Activated T-helper 1 cell treated with anti-CD3 and anti-CD28 coated beads, Interleukin-12 subunit alpha, Interleukin-12 subunit beta, Interleukin-2, Interleukin-4 antibody, amounts not matched to agents 30 ng/mL and 10 ng/mL and 1 ng/mL, durations not matched to agents 14 hours and 24 hours and 36 hours (primary cell): ENCODE data around the gene NEK10. TPM values are rescaled to one million over a fixed set of nuclear protein-coding genes. Genes with fewer than 3 reads are reported as not detected.
A peak's percentile ranks its signal among the peaks of the same experiment; 100 is the strongest.
"Not testable (repeated sequence)": the region's sequence is repeated elsewhere in the genome, so short reads cannot be mapped to it uniquely, and the experiment has no call there.

Experiments used
- DNase-seq: peaks from one replicate; pipeline ENCODE4 v3.0.0; 2021; ENCODE audit warnings: low spot score
- H3K27ac Mint-ChIP-seq: one replicate; pipeline ENCODE4 v1.8.0; 2021; ENCODE audit warnings: mild to moderate bottlenecking, mixed read lengths
- H3K27me3 Mint-ChIP-seq: one replicate; pipeline ENCODE4 v1.8.0; 2022; ENCODE audit warnings: mild to moderate bottlenecking, moderate library complexity, mixed read lengths; ENCODE audit not compliant: insufficient read depth
- H3K36me3 Mint-ChIP-seq: one replicate; pipeline ENCODE4 v1.8.0; 2021; ENCODE audit warnings: low read depth, mixed read lengths
- H3K4me1 Mint-ChIP-seq: one replicate; pipeline ENCODE4 v1.8.0; 2021; ENCODE audit warnings: low read depth, mixed read lengths
- H3K4me3 Mint-ChIP-seq: one replicate; pipeline ENCODE4 v1.8.0; 2021; ENCODE audit warnings: mild to moderate bottlenecking, moderate library complexity, mixed read lengths
- H3K9me3 Mint-ChIP-seq: one replicate; pipeline ENCODE4 v1.8.0; 2021; ENCODE audit warnings: mixed read lengths
- intact Hi-C: fragments of 100-400 bp; cut with micrococcal nuclease; formaldehyde crosslinking; loops from one replicate; pipeline ENCODE4 v1.15.1; 2024
- total RNA-seq: library from RNA; stranded (reverse); gene quantifications from 2 replicates; pipeline ENCODE4 v1.2.3, GENCODE V29; 2022

Gene NEK10
- 0.54 and 0.57 TPM in 2 replicates for total RNA-seq

- peaks cover 4% of the 10 kb centered on the region for H3K27me3 Mint-ChIP-seq
- intact Hi-C loops, result loop anchor here (1.0 to 2.0 kb wide), 6 partner anchors 11 to 980 kb away; partner anchors contain the start of genes CMC1 and SLC4A7
- peak within 1 kb of the TSS; percentile 89 for H3K4me3 Mint-ChIP-seq
- H3K36me3 Mint-ChIP-seq, result peaks cover 1% of the 10 kb centered on the region
- no peaks in the 10 kb centered on the region for H3K9me3 Mint-ChIP-seq
- peak; percentile 88 for DNase-seq
- H3K27ac Mint-ChIP-seq, result peak within 1 kb of the TSS; percentile 52
- peaks cover 16% of the 10 kb centered on the region for H3K4me1 Mint-ChIP-seq
Measured at GRCh38 chr3:27368831-27369607, at the start of gene NEK10. Gene NEK10, minus strand, starts transcription at chr3:27369383. Its CDS starts 16,501 bp downstream, at chr3:27352882.

- Mint-ChIP-seq H3K27me3 (no peaks in the 10 kb centered on the region), H3K27ac (no peak overlapping the region), H3K9me3 (no peaks in the 10 kb centered on the region), H3K36me3 (peaks cover 27% of the 10 kb centered on the region), H3K4me3 (no peak overlapping the region), H3K4me1 (no peaks in the 10 kb centered on the region)
- no peak for DNase-seq
- intact Hi-C loops, result no loop called here
Measured at GRCh38 chr3:27415202-27415601, 46.0 kb upstream of the NEK10 start.

GRCh38 chr3:27392950-27393679, 23.9 kb upstream of the NEK10 start:
- H3K4me1 Mint-ChIP-seq, result peaks cover 10% of the 10 kb centered on the region
- H3K9me3 Mint-ChIP-seq, result no peaks in the 10 kb centered on the region
- intact Hi-C loops, result no loop called here
- H3K36me3 Mint-ChIP-seq, result peaks cover 30% of the 10 kb centered on the region
- no peaks in the 10 kb centered on the region for H3K27me3 Mint-ChIP-seq
- no peak overlapping the region for H3K4me3 Mint-ChIP-seq
- no peak for DNase-seq
- H3K27ac Mint-ChIP-seq, result no peak overlapping the region

GRCh38 chr3:27392414-27392813, 23.2 kb upstream of the NEK10 start:
- intact Hi-C loops, H3K27me3 Mint-ChIP-seq, DNase-seq, H3K27ac Mint-ChIP-seq, H3K9me3 Mint-ChIP-seq, H3K4me1 Mint-ChIP-seq, H3K4me3 Mint-ChIP-seq: not testable (repeated sequence)
- peaks cover 29% of the 10 kb centered on the region for H3K36me3 Mint-ChIP-seq

- intact Hi-C loops, result no loop called here
- Mint-ChIP-seq H3K27ac (no peak overlapping the region), H3K36me3 (peaks cover 26% of the 10 kb centered on the region), H3K4me3 (no peak overlapping the region), H3K9me3 (no peaks in the 10 kb centered on the region), H3K4me1 (peaks cover 10% of the 10 kb centered on the region), H3K27me3 (no peaks in the 10 kb centered on the region)
- DNase-seq, result no peak
Measured at GRCh38 chr3:27391796-27392195, 22.6 kb upstream of the NEK10 start.

GRCh38 chr3:27387625-27388024, 18.4 kb upstream of the NEK10 start:
- no peak for DNase-seq
- Mint-ChIP-seq H3K9me3 (no peaks in the 10 kb centered on the region), H3K4me3 (no peak overlapping the region), H3K27ac (no peak overlapping the region), H3K36me3 (peaks cover 27% of the 10 kb centered on the region), H3K4me1 (peaks cover 6% of the 10 kb centered on the region), H3K27me3 (no peaks in the 10 kb centered on the region)
- intact Hi-C loops, result no loop called here

GRCh38 chr3:27385504-27385903, 16.3 kb upstream of the NEK10 start:
- Mint-ChIP-seq H3K36me3 (peaks cover 20% of the 10 kb centered on the region), H3K9me3 (no peaks in the 10 kb centered on the region), H3K4me1 (no peaks in the 10 kb centered on the region), H3K4me3 (no peak overlapping the region), H3K27me3 (no peaks in the 10 kb centered on the region), H3K27ac (no peak overlapping the region)
- no peak for DNase-seq
- intact Hi-C loops, result no loop called here

- Mint-ChIP-seq H3K36me3 (peaks cover 18% of the 10 kb centered on the region), H3K27ac (no peak overlapping the region), H3K27me3 (no peaks in the 10 kb centered on the region), H3K4me1 (no peaks in the 10 kb centered on the region), H3K4me3 (no peak overlapping the region), H3K9me3 (no peaks in the 10 kb centered on the region)
- no peak for DNase-seq
- intact Hi-C loops, result loop anchor here (1.0 kb wide), 1 partner anchor 48 kb away; no protein-coding TSS in a partner anchor
Measured at GRCh38 chr3:27384191-27384590, 15.0 kb upstream of the NEK10 start.

- H3K9me3 Mint-ChIP-seq, result no peaks in the 10 kb centered on the region
- no peaks in the 10 kb centered on the region for H3K27me3 Mint-ChIP-seq
- H3K4me1 Mint-ChIP-seq, result no peaks in the 10 kb centered on the region
- intact Hi-C loops, result loop anchor here (1.0 kb wide), 1 partner anchor 11 kb away; the partner anchor contains the start of gene NEK10
- DNase-seq, result no peak
- H3K27ac Mint-ChIP-seq, result no peak overlapping the region
- peaks cover 17% of the 10 kb centered on the region for H3K36me3 Mint-ChIP-seq
- no peak overlapping the region for H3K4me3 Mint-ChIP-seq
Measured at GRCh38 chr3:27380433-27381357, 11.5 kb upstream of the NEK10 start.

- no peaks in the 10 kb centered on the region for H3K9me3 Mint-ChIP-seq
- H3K27me3 Mint-ChIP-seq, result no peaks in the 10 kb centered on the region
- no peak overlapping the region for H3K27ac Mint-ChIP-seq
- H3K4me3 Mint-ChIP-seq, result no peak overlapping the region
- intact Hi-C loops, result no loop called here
- DNase-seq, result no peak
- peaks cover 8% of the 10 kb centered on the region for H3K36me3 Mint-ChIP-seq
- no peaks in the 10 kb centered on the region for H3K4me1 Mint-ChIP-seq
Measured at GRCh38 chr3:27378331-27378730, 9.1 kb upstream of the NEK10 start.

GRCh38 chr3:27376109-27376772, 7.1 kb upstream of the NEK10 start:
- intact Hi-C loops, result no loop called here
- Mint-ChIP-seq H3K4me3 (no peak overlapping the region), H3K4me1 (no peaks in the 10 kb centered on the region), H3K9me3 (no peaks in the 10 kb centered on the region), H3K36me3 (peaks cover 3% of the 10 kb centered on the region), H3K27ac (no peak overlapping the region), H3K27me3 (no peaks in the 10 kb centered on the region)
- DNase-seq, result no peak

- DNase-seq, result no peak
- H3K27ac Mint-ChIP-seq, result no peak overlapping the region
- H3K27me3 Mint-ChIP-seq, result peaks cover 4% of the 10 kb centered on the region
- peaks cover 16% of the 10 kb centered on the region for H3K4me1 Mint-ChIP-seq
- intact Hi-C loops, result no loop called here
- no peaks in the 10 kb centered on the region for H3K36me3 Mint-ChIP-seq
- no peak overlapping the region for H3K4me3 Mint-ChIP-seq
- no peaks in the 10 kb centered on the region for H3K9me3 Mint-ChIP-seq
Measured at GRCh38 chr3:27366062-27366591, 3.1 kb downstream of the NEK10 start.
